ENCODE measurements around the gene ZNF507. TPM values are rescaled to one million over a fixed set of nuclear protein-coding genes. Genes with fewer than 3 reads are reported as not detected.

The ZNF507 gene
- total and polyA plus RNA-seq, 3 experiments from 2014 or later: 6.5 to 32.9 (median 29.6) TPM

DNA sequence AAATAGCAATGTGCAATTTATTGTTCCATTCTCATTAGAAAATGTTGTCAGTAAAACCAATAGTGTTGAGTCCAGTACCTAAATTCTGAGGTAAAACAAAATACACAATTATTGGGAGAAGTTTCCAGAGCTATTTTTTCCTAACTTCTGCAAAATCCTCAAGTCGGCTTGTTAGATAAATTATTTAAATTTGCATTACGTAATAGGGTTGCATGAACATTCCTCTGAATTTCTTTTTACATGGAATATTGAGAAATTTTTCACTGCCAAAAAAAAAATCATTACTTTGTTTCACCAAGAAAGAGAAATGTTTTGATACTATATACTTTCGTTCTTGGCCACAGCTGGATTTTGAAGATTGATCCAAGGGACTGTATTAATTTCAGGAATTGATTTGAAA lies 1.5 kb downstream of the ZNF507 start:
- H3K9me3 Mint-ChIP-seq: no peaks in the 10 kb centered on the region
- Histone ChIP-seq H3K36me3 (ENCODE audit: insufficient read depth, low read length) (peaks cover 21% of the 10 kb centered on the region), H3K4me3 (ENCODE audit: low read length) (peak overlapping the region; percentile 95), H3K27ac (ENCODE audit: low read depth, low read length) (peak overlapping the region; percentile 75), H3K9me3 (ENCODE audit: low read length) (no peaks in the 10 kb centered on the region), H3K4me1 (ENCODE audit: insufficient read depth, low read length) (peaks cover 49% of the 10 kb centered on the region), H3K27me3 (ENCODE audit: insufficient read depth, low read length, poor library complexity, severe bottlenecking) (no peaks in the 10 kb centered on the region)
- no peak for DNase-seq
- CTCF ChIA-PET: no interaction called here
- H3K27ac Mint-ChIP-seq: peak overlapping the region in 7 of 8 donors; percentile 81 to 98 (median 97)
- H3K4me1 Mint-ChIP-seq: peaks cover 48 to 62% (median 57%) of the 10 kb centered on the region in 3 donors
- POLR2A ChIA-PET: no interaction called here
- H3K4me3 Mint-ChIP-seq: peak overlapping the region; percentile 92 to 100 (median 97)
- H3K27me3 Mint-ChIP-seq: peaks cover 4 to 6% of the 10 kb centered on the region in 2 donors
- peaks cover 2 to 49% (median 9%) of the 10 kb centered on the region in 3 donors for H3K36me3 Mint-ChIP-seq

DNA sequence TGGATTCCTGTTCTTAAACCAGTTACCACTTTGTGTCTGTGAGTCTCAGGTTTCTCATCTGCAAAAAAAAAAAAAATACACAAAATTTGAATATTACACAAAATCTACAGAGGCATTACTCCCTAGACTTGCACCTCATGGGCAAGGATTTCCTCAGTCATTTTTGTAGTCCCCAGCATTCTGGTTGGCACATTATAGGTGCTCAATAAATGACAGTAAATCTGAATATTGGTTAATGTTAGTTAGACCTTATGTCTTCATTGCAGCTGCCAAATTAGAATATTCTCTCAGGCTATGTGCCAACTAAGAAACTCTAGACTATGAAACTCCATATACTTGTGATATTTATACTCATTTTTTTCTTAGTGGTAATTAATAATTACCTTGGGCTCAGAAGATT lies 2.2 kb downstream of the ZNF507 start:
- H3K4me3 ChIP-seq (ENCODE audit: low read length): no peak overlapping the region
- no peaks in the 10 kb centered on the region for H3K27me3 ChIP-seq (ENCODE audit: insufficient read depth, low read length, poor library complexity, severe bottlenecking)
- peaks cover 21% of the 10 kb centered on the region for H3K36me3 ChIP-seq (ENCODE audit: insufficient read depth, low read length)
- H3K27me3 Mint-ChIP-seq: peaks cover 3 to 6% of the 10 kb centered on the region in 2 donors
- CTCF ChIA-PET: no interaction called here
- H3K36me3 Mint-ChIP-seq: peaks cover 8 to 55% (median 9%) of the 10 kb centered on the region in 3 donors
- no peak overlapping the region for H3K27ac ChIP-seq (ENCODE audit: low read depth, low read length)
- DNase-seq: no peak
- H3K27ac Mint-ChIP-seq: peak overlapping the region in 2 of 8 donors; percentile 29 to 81
- peak overlapping the region in 6 of 7 donors; percentile 54 to 100 (median 96) for H3K4me3 Mint-ChIP-seq
- H3K9me3 ChIP-seq (ENCODE audit: low read length): no peaks in the 10 kb centered on the region
- no peaks in the 10 kb centered on the region for H3K9me3 Mint-ChIP-seq
- POLR2A ChIA-PET: no interaction called here
- peaks cover 54 to 68% (median 64%) of the 10 kb centered on the region in 3 donors for H3K4me1 Mint-ChIP-seq
- peaks cover 53% of the 10 kb centered on the region for H3K4me1 ChIP-seq (ENCODE audit: insufficient read depth, low read length)

DNA sequence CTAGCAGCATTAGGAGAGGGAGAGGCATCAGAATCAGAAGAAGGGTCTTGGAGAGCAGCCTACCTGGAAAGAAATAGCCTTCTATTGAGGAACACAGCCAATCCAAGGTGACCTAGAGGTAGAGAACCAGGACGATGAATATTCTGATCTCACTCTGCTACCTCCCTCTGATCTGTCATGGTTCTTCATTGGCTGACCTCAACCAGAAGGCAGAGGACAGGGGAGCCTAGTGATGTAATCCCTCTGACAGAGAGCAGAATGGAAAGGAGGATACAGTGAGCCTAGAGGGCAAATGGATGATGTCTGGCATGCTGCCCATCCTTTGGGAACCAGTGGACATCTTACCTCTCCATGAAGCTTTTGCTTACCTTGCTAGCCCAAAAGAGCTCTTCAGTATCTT lies 3.6 kb downstream of the ZNF507 start:
- H3K36me3 Mint-ChIP-seq: peaks cover 19 to 70% (median 22%) of the 10 kb centered on the region in 3 donors
- Histone ChIP-seq H3K4me1 (ENCODE audit: insufficient read depth, low read length) (peaks cover 53% of the 10 kb centered on the region), H3K9me3 (ENCODE audit: low read length) (no peaks in the 10 kb centered on the region), H3K27me3 (ENCODE audit: insufficient read depth, low read length, poor library complexity, severe bottlenecking) (no peaks in the 10 kb centered on the region), H3K4me3 (ENCODE audit: low read length) (no peak overlapping the region), H3K36me3 (ENCODE audit: insufficient read depth, low read length) (peaks cover 33% of the 10 kb centered on the region), H3K27ac (ENCODE audit: low read depth, low read length) (no peak overlapping the region)
- ChIA-PET POLR2A (no interaction called here), CTCF (no interaction called here)
- no peak for DNase-seq
- no peaks in the 10 kb centered on the region for H3K9me3 Mint-ChIP-seq
- no peaks in the 10 kb centered on the region for H3K27me3 Mint-ChIP-seq
- H3K27ac Mint-ChIP-seq: peak overlapping the region in 3 of 8 donors; percentile 43 to 84 (median 52)
- H3K4me1 Mint-ChIP-seq: peaks cover 62 to 83% (median 79%) of the 10 kb centered on the region in 3 donors
- peak overlapping the region in 3 of 7 donors; percentile 37 to 65 (median 58) for H3K4me3 Mint-ChIP-seq

DNA sequence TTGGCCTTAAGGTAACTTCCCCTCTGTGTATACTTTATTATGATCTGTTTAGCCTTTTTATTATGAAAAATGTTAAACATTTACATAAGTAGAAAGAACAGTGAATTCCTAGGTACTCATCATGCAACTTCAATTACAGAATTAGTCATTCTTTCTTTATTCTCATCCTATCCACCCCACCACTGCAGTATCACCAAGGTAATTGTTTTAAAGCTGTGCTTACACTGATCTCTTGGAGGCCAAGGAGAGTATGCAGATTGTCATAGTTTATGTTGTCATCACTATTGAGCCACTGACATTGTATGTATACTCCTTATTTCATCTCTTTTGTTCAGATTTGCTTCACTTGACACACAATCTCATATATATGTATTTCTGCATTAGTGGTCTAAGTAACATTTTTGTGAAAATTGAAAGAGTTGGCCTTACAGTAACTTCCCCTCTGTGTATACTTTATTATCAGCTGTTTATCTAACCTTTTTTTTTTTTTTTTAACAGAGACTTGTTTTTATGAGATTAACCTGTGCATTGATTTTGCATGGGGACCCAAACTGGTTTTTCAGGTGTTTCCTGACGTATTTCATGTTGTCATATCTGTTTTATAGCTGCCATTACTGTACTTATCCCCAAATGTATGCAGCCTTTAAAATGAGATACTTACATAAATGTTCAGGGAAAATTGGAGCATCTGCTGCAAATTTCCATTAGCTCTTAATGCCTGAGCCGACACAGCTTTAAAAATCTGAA lies 4.5 kb downstream of the ZNF507 start:
- H3K4me3 ChIP-seq (ENCODE audit: low read length): no peak overlapping the region
- Mint-ChIP-seq H3K9me3 (no peaks in the 10 kb centered on the region), H3K27me3 (no peaks in the 10 kb centered on the region), H3K4me1 (peaks cover 63 to 88% (median 82%) of the 10 kb centered on the region in 3 donors), H3K4me3 (peak overlapping the region in 3 of 7 donors; percentile 6 to 45 (median 17)), H3K36me3 (peaks cover 23 to 78% (median 25%) of the 10 kb centered on the region in 3 donors), H3K27ac (peak overlapping the region in 4 of 8 donors; percentile 17 to 72 (median 45))
- ChIA-PET CTCF (interaction anchor here (1.0 kb wide), 1 partner anchor 10 kb away, joined by 4 read pairs; no protein-coding TSS in a partner anchor), POLR2A (no interaction called here)
- H3K4me1 ChIP-seq (ENCODE audit: insufficient read depth, low read length): peaks cover 53% of the 10 kb centered on the region
- H3K36me3 ChIP-seq (ENCODE audit: insufficient read depth, low read length): peaks cover 38% of the 10 kb centered on the region
- no peaks in the 10 kb centered on the region for H3K9me3 ChIP-seq (ENCODE audit: low read length)
- no peak for DNase-seq
- H3K27ac ChIP-seq (ENCODE audit: low read depth, low read length): no peak overlapping the region
- H3K27me3 ChIP-seq (ENCODE audit: insufficient read depth, low read length, poor library complexity, severe bottlenecking): no peaks in the 10 kb centered on the region

DNA sequence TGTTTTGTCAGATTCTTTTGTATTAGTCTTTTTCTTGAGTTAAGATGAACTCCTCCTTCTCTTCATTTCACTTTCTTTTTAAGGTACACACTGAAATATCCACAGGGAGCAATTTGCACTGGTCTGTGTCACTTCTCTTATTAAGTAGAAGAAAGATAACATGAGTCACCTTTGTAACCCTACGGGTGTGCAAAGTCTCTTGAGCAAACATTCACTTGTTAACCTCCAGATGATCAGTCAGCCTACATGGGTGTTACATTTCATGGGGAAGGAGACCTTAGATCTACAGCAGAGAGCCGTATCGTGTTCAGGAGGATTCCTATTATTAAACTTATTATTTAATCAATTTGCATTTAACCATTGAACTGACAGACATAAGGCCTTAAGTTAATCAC lies 5.1 kb downstream of the ZNF507 start:
- H3K36me3 ChIP-seq (ENCODE audit: insufficient read depth, low read length): peaks cover 43% of the 10 kb centered on the region
- peaks cover 69 to 93% (median 88%) of the 10 kb centered on the region in 3 donors for H3K4me1 Mint-ChIP-seq
- H3K4me3 ChIP-seq (ENCODE audit: low read length): no peak overlapping the region
- H3K9me3 ChIP-seq (ENCODE audit: low read length): no peaks in the 10 kb centered on the region
- H3K27ac Mint-ChIP-seq: peak overlapping the region in 5 of 8 donors; percentile 1 to 51 (median 17)
- no peaks in the 10 kb centered on the region for H3K9me3 Mint-ChIP-seq
- no peak for DNase-seq
- H3K27me3 Mint-ChIP-seq: no peaks in the 10 kb centered on the region
- ChIA-PET POLR2A (no interaction called here), CTCF (interaction anchor here (1.0 kb wide), 1 partner anchor 11 kb away, joined by 4 read pairs; no protein-coding TSS in a partner anchor)
- peak overlapping the region in 1 of 7 donors; percentile 6 for H3K4me3 Mint-ChIP-seq
- no peak overlapping the region for H3K27ac ChIP-seq (ENCODE audit: low read depth, low read length)
- H3K36me3 Mint-ChIP-seq: peaks cover 23 to 84% (median 26%) of the 10 kb centered on the region in 3 donors
- H3K4me1 ChIP-seq (ENCODE audit: insufficient read depth, low read length): peaks cover 53% of the 10 kb centered on the region
- H3K27me3 ChIP-seq (ENCODE audit: insufficient read depth, low read length, poor library complexity, severe bottlenecking): no peaks in the 10 kb centered on the region

DNA sequence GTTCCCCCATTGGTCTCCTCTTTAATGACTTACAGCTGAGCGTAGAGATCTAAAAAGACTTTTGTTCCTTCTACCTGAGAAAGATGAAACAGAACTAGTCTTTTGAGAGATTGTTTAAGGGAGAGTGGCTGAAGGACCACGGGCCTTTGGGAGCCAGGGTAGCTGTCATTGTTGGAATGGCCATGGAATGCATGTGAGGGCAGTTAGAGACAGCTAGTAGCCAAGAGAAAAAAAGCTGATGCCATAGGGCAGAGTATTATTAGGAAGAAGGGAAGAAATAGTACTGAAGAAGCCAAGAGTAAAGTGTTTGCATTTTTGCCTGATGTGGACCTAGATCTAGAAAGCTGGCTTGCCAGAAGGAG lies 5.6 kb downstream of the ZNF507 start:
- DNase-seq: no peak
- peaks cover 43% of the 10 kb centered on the region for H3K36me3 ChIP-seq (ENCODE audit: insufficient read depth, low read length)
- peaks cover 23 to 85% (median 26%) of the 10 kb centered on the region in 3 donors for H3K36me3 Mint-ChIP-seq
- no peaks in the 10 kb centered on the region for H3K27me3 Mint-ChIP-seq
- H3K27ac Mint-ChIP-seq: peak overlapping the region in 5 of 8 donors; percentile 11 to 71 (median 55)
- no peaks in the 10 kb centered on the region for H3K9me3 ChIP-seq (ENCODE audit: low read length)
- no peak overlapping the region for H3K27ac ChIP-seq (ENCODE audit: low read depth, low read length)
- H3K4me3 ChIP-seq (ENCODE audit: low read length): no peak overlapping the region
- H3K4me1 ChIP-seq (ENCODE audit: insufficient read depth, low read length): peaks cover 53% of the 10 kb centered on the region
- CTCF ChIA-PET: no interaction called here
- no peaks in the 10 kb centered on the region for H3K27me3 ChIP-seq (ENCODE audit: insufficient read depth, low read length, poor library complexity, severe bottlenecking)
- peaks cover 69 to 98% (median 92%) of the 10 kb centered on the region in 3 donors for H3K4me1 Mint-ChIP-seq
- peak overlapping the region in 3 of 7 donors; percentile 0 to 6 (median 5) for H3K4me3 Mint-ChIP-seq
- POLR2A ChIA-PET: no interaction called here
- no peaks in the 10 kb centered on the region for H3K9me3 Mint-ChIP-seq

DNA sequence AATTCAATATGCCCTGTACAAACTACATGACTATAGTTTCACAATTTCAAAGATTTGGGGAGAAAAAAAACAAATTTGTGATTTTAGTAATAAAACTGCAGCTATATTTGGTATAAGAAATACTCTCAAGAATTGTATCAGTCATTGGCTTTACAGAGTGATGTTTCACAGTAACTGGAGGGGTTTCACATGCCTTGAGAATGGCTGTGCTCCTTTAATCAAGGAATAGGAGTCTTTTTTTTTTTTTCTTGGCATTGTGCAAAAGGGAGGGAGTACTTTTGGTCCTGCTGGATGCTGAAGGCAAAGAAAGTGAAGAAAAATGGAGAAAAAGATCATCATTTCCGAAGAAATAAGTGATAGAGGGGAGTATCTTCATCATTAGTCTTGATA lies 6.8 kb downstream of the ZNF507 start:
- H3K27me3 ChIP-seq (ENCODE audit: insufficient read depth, low read length, poor library complexity, severe bottlenecking): no peaks in the 10 kb centered on the region
- H3K36me3 ChIP-seq (ENCODE audit: insufficient read depth, low read length): peaks cover 48% of the 10 kb centered on the region
- H3K4me1 ChIP-seq (ENCODE audit: insufficient read depth, low read length): peaks cover 43% of the 10 kb centered on the region
- no peak overlapping the region for H3K4me3 ChIP-seq (ENCODE audit: low read length)
- H3K4me3 Mint-ChIP-seq: no peak overlapping the region
- ChIA-PET POLR2A (interaction anchor here (0.5 kb wide), 1 partner anchor 71 kb away, joined by 4 read pairs; no protein-coding TSS in a partner anchor), CTCF (no interaction called here)
- no peak overlapping the region for H3K27ac ChIP-seq (ENCODE audit: low read depth, low read length)
- no peaks in the 10 kb centered on the region for H3K9me3 ChIP-seq (ENCODE audit: low read length)
- DNase-seq: no peak
- H3K9me3 Mint-ChIP-seq: no peaks in the 10 kb centered on the region
- H3K27ac Mint-ChIP-seq: peak overlapping the region in 5 of 8 donors; percentile 11 to 54 (median 35)
- peaks cover 23 to 89% (median 26%) of the 10 kb centered on the region in 3 donors for H3K36me3 Mint-ChIP-seq
- peaks cover 67 to 99% (median 89%) of the 10 kb centered on the region in 3 donors for H3K4me1 Mint-ChIP-seq
- H3K27me3 Mint-ChIP-seq: no peaks in the 10 kb centered on the region

DNA sequence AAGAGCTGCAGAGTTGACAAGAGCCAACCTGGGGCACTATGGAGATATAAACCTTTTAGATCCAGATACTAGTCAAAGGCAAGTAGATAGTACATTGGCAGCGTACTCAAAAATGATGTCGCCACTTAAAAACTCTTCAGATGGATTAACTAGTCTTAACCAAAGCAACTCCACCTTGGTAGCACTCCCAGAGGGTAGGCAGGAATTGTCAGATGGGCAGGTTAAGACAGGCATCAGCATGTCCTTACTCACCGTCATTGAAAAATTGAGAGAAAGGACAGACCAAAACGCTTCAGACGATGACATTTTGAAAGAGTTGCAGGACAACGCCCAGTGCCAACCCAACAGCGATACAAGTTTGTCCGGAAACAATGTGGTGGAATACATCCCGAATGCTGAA lies 8.9 kb downstream of the ZNF507 start:
- Mint-ChIP-seq H3K27ac (peak overlapping the region in 1 of 8 donors; percentile 39), H3K4me1 (peaks cover 59 to 90% (median 86%) of the 10 kb centered on the region in 3 donors), H3K9me3 (no peaks in the 10 kb centered on the region), H3K36me3 (peaks cover 21 to 93% (median 26%) of the 10 kb centered on the region in 3 donors), H3K4me3 (no peak overlapping the region), H3K27me3 (no peaks in the 10 kb centered on the region)
- DNase-seq: no peak
- POLR2A ChIA-PET: no interaction called here
- Histone ChIP-seq H3K36me3 (ENCODE audit: insufficient read depth, low read length) (peaks cover 56% of the 10 kb centered on the region), H3K4me3 (ENCODE audit: low read length) (no peak overlapping the region), H3K27ac (ENCODE audit: low read depth, low read length) (no peak overlapping the region), H3K9me3 (ENCODE audit: low read length) (no peaks in the 10 kb centered on the region), H3K27me3 (ENCODE audit: insufficient read depth, low read length, poor library complexity, severe bottlenecking) (no peaks in the 10 kb centered on the region), H3K4me1 (ENCODE audit: insufficient read depth, low read length) (peaks cover 26% of the 10 kb centered on the region)
- CTCF ChIA-PET: no interaction called here
